NCI-H1436 (cell line): ENCODE results near the gene C10orf62.
"Not testable (repeated sequence)": the region's sequence is repeated elsewhere in the genome, so short reads cannot be mapped to it uniquely, and the experiment has no call there.

Source experiments
- DNase-seq: peaks from one replicate; lab custom pipeline; 2025; lab: John Stamatoyannopoulos, UW

The C10orf62 gene

GRCh38 chr10:97566336-97566996 is 23.1 kb upstream of the C10orf62 start:
- no peak for DNase-seq

GRCh38 chr10:97567891-97568290 is 21.6 kb upstream of the C10orf62 start:
- no peak for DNase-seq

- no peak for DNase-seq
Measured at GRCh38 chr10:97570146-97570788, 19.3 kb upstream of the C10orf62 start.

GRCh38 chr10:97570789-97571471 is 18.6 kb upstream of the C10orf62 start:
- DNase-seq = no peak

GRCh38 chr10:97571622-97572021 is 17.9 kb upstream of the C10orf62 start:
- DNase-seq = no peak

- DNase-seq = peak; percentile 42
Measured at GRCh38 chr10:97572214-97572989, 17.1 kb upstream of the C10orf62 start, which contains the start of gene ANKRD2. ANKRD2 (plus strand) TSS chr10:97572779; CDS start chr10:97572789, 10 bp downstream.

- no peak for DNase-seq
Measured at GRCh38 chr10:97573021-97573420, 16.5 kb upstream of the C10orf62 start.

- DNase-seq = no peak
Measured at GRCh38 chr10:97573672-97574071, 15.8 kb upstream of the C10orf62 start.

GRCh38 chr10:97574374-97575126 is 15.0 kb upstream of the C10orf62 start:
- DNase-seq = peak; percentile 67

- DNase-seq = no peak
Measured at GRCh38 chr10:97575127-97575668, 14.3 kb upstream of the C10orf62 start.

- DNase-seq = not testable (repeated sequence)
Measured at GRCh38 chr10:97576487-97576886, 13.0 kb upstream of the C10orf62 start.

GRCh38 chr10:97577701-97578100 is 11.8 kb upstream of the C10orf62 start:
- no peak for DNase-seq

- no peak for DNase-seq
Measured at GRCh38 chr10:97578171-97578844, 11.2 kb upstream of the C10orf62 start.

- no peak for DNase-seq
Measured at GRCh38 chr10:97580421-97581367, 8.8 kb upstream of the C10orf62 start.

- no peak for DNase-seq
Measured at GRCh38 chr10:97582169-97582568, 7.4 kb upstream of the C10orf62 start.

GRCh38 chr10:97583476-97583875 is 6.0 kb upstream of the C10orf62 start:
- no peak for DNase-seq

GRCh38 chr10:97584060-97584797 is 5.3 kb upstream of the C10orf62 start, which contains the start of gene HOGA1:
HOGA1 (plus strand) TSS chr10:97584389; CDS start chr10:97584704, 315 bp downstream.
- DNase-seq = peak; percentile 18

- DNase-seq = no peak
Measured at GRCh38 chr10:97584798-97585438, 4.6 kb upstream of the C10orf62 start.
